Cardiac fibroblast (primary cell): ENCODE results near the gene LRRC59.

Experiments used
- DNase-seq, 2 donors: peaks; one replicate each; pipeline versions ENCODE4 v3.0.0 to v3.0.0-alpha.2; 2010; ENCODE audit warnings: low read depth in 2 of 2
- H3K4me3 ChIP-seq, 2 donors: replicated peaks in 1 of 2; 1 replicate in 1 of 2; 2 replicates in 1 of 2; pipeline ENCODE4 v1.5.1; 2011; ENCODE audit warnings: low read depth in 2 of 2, low read length in 2 of 2, mild to moderate bottlenecking in 2 of 2, moderate library complexity in 1 of 2
- TF ChIP-seq, protein P1 (sequence below): IDR thresholded peaks from one replicate; pipeline ENCODE4 v1.5.1; 2011; ENCODE audit warnings: low read depth, mild to moderate bottlenecking, low read length, inconsistent platforms

Gene LRRC59

DNA sequence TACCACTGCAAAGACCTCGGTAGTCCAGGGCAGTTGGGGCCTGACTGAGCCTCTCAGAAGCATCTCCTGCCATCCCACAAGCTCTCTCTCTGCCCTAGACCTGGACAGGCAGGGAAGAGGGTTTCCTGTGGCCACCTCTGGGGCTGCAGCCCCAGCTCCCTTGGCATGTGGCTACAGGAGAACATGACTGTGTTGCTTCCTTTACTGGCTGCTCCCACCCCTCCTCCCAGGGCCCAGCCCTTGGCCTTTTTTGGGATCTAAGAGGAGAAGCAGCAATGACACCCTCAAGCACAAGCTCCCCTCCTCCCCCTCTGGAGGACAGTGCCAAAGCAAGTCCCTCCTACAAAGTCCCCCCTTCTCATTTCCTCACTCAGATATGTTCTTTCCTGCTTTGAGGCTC, 29.9 kb downstream of the LRRC59 start:
- no peak for DNase-seq
- TF ChIP-seq, protein P1, sequence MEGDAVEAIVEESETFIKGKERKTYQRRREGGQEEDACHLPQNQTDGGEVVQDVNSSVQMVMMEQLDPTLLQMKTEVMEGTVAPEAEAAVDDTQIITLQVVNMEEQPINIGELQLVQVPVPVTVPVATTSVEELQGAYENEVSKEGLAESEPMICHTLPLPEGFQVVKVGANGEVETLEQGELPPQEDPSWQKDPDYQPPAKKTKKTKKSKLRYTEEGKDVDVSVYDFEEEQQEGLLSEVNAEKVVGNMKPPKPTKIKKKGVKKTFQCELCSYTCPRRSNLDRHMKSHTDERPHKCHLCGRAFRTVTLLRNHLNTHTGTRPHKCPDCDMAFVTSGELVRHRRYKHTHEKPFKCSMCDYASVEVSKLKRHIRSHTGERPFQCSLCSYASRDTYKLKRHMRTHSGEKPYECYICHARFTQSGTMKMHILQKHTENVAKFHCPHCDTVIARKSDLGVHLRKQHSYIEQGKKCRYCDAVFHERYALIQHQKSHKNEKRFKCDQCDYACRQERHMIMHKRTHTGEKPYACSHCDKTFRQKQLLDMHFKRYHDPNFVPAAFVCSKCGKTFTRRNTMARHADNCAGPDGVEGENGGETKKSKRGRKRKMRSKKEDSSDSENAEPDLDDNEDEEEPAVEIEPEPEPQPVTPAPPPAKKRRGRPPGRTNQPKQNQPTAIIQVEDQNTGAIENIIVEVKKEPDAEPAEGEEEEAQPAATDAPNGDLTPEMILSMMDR, result no peak
- H3K4me3 ChIP-seq, result no peak overlapping the region

DNA sequence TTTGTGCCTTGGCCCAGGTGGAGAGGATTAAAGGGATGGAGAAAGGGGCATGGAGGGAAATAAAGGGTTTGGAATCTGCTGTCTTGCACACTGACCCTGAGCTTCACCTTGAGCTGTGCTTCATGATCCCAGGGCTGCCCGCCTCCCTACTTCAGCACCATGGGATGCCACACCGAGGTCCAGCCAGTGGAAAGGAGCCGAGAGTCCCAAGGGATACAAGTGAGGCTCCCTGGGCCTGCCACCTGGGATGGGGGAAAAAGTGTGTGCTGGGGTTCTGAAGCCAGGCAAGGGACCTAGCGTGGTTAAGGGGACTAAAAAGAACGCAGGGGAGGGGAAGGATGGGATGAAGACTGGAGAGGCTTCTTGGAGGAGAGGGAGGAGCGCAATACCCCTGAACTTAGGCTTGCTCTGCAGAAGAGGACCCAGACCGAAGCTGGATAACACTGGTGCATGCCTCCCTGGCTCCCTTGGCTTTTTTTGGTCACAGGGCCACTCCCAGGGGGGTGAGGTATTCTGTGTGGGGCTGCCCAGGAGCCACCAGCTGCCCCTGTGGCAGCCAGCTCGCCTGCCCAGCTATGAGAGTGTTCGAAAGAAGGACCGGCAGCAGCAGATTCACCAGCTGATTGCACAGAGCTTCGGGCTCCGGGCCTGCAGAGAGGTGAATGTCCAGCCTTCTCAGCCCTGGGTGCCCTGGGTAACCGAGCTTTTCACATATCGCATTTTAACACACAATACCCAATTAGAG, 31.5 kb downstream of the LRRC59 start:
- DNase-seq, result no peak
- H3K4me3 ChIP-seq, result no peak overlapping the region
- TF ChIP-seq, protein P1, result no peak

DNA sequence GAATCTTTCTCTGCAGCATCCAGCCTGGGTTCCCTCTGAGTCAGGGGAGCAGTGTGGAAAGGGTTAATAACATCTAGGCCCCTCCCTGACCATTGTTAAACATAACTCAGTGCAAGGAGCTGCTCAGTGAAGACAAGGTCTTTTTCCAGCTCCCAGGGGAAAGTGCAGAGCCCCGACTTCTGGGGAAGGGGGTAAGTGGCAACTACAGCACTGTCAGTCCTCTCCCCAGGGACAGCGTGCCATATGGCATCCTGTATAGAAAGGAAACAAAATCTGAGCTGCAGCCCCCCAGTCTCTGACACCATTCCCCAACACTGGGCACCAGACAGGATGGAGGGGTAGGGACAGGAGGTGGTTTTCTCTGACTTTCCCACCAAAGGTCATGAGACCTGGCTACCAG, 32.2 kb downstream of the LRRC59 start:
- no peak for DNase-seq
- H3K4me3 ChIP-seq, result no peak overlapping the region
- TF ChIP-seq, protein P1, result no peak

DNA sequence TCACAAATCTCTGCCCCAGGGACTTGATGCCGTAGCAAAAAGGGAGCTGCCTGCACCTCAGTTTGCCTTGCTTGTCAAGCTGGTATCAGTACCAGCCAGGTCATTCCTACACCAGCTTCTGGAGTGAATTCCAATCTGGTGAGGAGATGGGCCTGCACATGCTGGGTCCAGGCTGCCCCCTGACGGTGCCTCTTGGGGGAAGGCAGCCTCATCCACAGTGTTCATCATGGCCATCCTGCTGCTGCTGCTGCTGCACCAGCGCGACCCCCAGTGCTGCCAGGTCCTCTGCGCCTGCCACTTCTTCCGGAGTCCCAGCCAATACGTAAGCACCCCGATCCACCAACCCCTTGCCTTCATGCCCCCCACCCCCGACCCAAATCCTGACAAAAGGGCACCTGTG, 32.6 kb downstream of the LRRC59 start:
- DNase-seq, result peak in 1 of 2 donors; percentile 42
- no peak overlapping the region for H3K4me3 ChIP-seq
- TF ChIP-seq, protein P1, result peak; percentile 4

DNA sequence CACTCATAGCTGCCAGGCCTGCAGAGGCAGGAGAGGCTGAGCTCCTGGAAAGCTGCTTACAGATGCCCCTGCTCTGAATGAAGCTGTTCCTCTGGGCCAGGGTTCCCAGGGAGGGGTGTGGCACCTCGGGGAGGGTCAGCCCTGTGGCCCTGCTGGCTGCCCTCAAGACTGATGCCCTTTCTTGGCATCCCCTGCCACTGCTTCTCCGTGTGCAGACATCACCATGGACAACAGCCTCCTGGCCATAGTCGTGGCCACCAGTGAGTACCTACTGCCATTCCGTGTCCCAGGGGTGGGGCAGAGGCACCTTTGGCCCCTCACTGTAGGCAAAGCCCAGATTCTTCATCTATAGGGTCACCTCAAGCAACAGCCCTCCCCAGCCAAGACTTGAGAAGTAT, 33.3 kb downstream of the LRRC59 start:
- TF ChIP-seq, protein P1, result no peak
- DNase-seq, result no peak
- no peak overlapping the region for H3K4me3 ChIP-seq

DNA sequence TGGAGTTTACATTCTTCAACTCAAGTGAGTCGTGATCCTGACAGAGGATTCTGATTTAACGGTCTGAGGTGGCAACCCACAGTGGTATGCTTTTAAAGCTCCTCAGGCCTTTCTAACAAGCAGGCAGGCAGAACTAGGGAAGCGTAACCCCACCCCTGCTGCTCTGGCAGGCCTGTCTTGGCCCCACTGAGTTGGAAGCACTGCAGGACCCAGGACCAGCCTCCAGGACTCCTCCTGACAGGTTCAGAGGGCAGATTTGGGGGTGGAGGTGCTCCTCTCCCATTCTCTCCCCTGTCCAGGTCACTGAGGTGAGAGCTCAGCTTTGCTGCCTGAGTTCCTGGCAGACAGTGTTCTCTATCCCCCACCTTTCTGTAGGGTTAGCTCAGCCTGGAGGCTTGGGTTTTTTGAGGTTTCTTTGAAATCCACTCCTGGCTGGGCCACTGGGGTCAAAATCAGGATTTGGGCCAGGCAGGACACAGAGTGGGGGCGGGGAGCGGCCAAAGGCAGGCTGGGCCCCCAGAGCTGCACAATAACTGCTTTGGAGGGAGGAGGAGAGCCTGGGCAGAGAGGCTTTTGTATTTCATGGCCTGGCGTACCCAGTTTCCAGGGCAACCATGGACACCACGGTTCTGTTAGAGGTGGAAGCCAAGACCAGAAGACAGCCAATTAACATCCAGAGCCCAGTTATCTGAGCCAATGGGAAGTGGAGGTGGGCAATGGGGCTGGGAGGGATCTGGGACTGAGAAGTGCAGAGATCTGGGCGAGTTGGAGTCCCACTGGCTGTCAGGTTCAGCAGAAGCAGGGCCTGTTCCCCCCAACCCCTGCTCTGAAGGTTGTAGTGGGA, 33.9 kb downstream of the LRRC59 start:
- DNase-seq, result peak in 1 of 2 donors; percentile 72
- TF ChIP-seq, protein P1, result no peak
- no peak overlapping the region for H3K4me3 ChIP-seq
